HL-60 (cell line): ENCODE measurements around the gene MPHOSPH10.

ENCODE experiments used
- POLR2AphosphoS5 ChIP-seq: IDR thresholded peaks from 2 replicates; pipeline ENCODE4 v1.6.1; 2012; ENCODE audit warnings: low read depth
- REST ChIP-seq: IDR thresholded peaks from 2 replicates; pipeline ENCODE4 v1.6.1; 2012; ENCODE audit warnings: low read depth; ENCODE audit not compliant: insufficient replicate concordance
- SPI1 ChIP-seq: IDR thresholded peaks from 2 replicates; pipeline ENCODE4 v1.6.1; 2012; ENCODE audit warnings: low read depth, mild to moderate bottlenecking, borderline replicate concordance
- TF ChIP-seq, protein P1 (sequence below): IDR thresholded peaks from one replicate; pipeline ENCODE4 v1.5.1; 2011; ENCODE audit warnings: low read length, control low read depth, inconsistent platforms; ENCODE audit not compliant: insufficient read depth

DNA sequence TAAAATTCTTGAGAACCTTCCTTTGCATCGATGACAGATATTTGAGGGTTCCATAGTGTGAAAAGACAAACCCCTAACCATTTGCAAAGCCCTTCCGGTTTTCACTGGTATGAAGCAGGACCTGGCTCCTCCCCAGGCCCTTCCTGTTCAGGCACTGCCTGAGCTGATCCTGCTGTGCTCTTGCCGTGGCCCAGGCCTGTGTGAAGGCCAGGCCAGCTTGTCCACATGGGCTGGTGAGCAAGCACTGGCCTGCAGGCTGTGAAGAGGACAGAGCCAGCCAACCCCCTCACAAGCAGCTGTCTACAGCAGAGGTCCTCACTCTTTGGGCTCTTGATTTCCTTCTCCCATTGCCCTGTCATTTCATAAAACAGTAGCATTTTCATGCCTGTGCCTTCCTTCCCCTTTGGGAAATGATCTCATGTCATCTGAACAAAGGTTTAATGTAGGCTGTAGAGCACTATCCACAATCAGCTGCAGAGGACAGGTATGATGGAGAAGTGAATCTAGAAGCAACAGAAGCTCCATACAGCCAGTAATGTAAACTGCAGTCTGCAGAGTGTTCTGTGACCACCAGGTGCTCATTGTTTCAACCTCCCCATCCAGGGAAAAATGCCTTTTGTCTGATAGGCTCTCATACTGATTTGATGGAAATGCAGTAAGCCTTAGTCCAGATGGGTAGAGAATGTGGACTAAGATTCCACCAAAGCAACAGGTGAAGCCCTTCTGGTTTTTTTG lies 19.8 kb downstream of the MPHOSPH10 start:
- TF ChIP-seq, protein P1, sequence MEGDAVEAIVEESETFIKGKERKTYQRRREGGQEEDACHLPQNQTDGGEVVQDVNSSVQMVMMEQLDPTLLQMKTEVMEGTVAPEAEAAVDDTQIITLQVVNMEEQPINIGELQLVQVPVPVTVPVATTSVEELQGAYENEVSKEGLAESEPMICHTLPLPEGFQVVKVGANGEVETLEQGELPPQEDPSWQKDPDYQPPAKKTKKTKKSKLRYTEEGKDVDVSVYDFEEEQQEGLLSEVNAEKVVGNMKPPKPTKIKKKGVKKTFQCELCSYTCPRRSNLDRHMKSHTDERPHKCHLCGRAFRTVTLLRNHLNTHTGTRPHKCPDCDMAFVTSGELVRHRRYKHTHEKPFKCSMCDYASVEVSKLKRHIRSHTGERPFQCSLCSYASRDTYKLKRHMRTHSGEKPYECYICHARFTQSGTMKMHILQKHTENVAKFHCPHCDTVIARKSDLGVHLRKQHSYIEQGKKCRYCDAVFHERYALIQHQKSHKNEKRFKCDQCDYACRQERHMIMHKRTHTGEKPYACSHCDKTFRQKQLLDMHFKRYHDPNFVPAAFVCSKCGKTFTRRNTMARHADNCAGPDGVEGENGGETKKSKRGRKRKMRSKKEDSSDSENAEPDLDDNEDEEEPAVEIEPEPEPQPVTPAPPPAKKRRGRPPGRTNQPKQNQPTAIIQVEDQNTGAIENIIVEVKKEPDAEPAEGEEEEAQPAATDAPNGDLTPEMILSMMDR: no peak
- TF ChIP-seq SPI1: no peak
- no peak for TF ChIP-seq POLR2AphosphoS5
- TF ChIP-seq REST: no peak
